Upper lobe of right lung (tissue), 1 donor: ENCODE measurements around the gene C2CD2. TPM values are rescaled to one million over a fixed set of nuclear protein-coding genes. Genes with fewer than 3 reads are reported as not detected.

Experiments
- ATAC-seq: fragments of 200-7000 bp; cut with Tn5 transposase; one replicate; pipeline ENCODE4 v1.9.1; 2020; ENCODE audit warnings: mild to moderate bottlenecking, moderate library complexity
- DNase-seq: peaks from one replicate; pipeline ENCODE4 v3.0.0-alpha.2; 2020
- H3K27ac ChIP-seq: fragments of 200-600 bp; one replicate; pipeline ENCODE4 v1.8.0; 2022
- H3K27me3 ChIP-seq: fragments of 200-600 bp; one replicate; pipeline ENCODE4 v1.8.0; 2022; ENCODE audit warnings: mild to moderate bottlenecking
- H3K36me3 ChIP-seq: fragments of 200-600 bp; one replicate; pipeline ENCODE4 v1.8.0; 2022
- H3K4me1 ChIP-seq: fragments of 200-600 bp; one replicate; pipeline ENCODE4 v1.8.0; 2022
- H3K4me3 ChIP-seq: fragments of 200-600 bp; one replicate; pipeline ENCODE4 v1.8.0; 2022; ENCODE audit warnings: mild to moderate bottlenecking
- H3K9me3 ChIP-seq: fragments of 200-600 bp; one replicate; pipeline ENCODE4 v1.8.0; 2022
- intact Hi-C: fragments of 100-400 bp; cut with DNase I; formaldehyde crosslinking; loops from one replicate; pipeline ENCODE4 v1.11.0; 2022
- total RNA-seq: library from RNA; stranded (reverse); fragmentation: NEBNext Ultra II Directional; extraction: Animal tissue kit (Norgen Biotek cat#: 25700); gene quantifications from one replicate; pipeline ENCODE4 v1.2.1, GENCODE V29; 2021
- TF ChIP-seq, protein P1 (sequence below): fragments of 200-600 bp; IDR thresholded peaks from one replicate; pipeline ENCODE4 v1.8.0; 2022; ENCODE audit warnings: antibody characterized with exemption
- donor health status: DM: no; HTN: yes; CAD: no; lungs with severe emphysema.

Gene C2CD2
- total RNA-seq, 1 donor from 2014 or later, result 26.4 TPM

DNA sequence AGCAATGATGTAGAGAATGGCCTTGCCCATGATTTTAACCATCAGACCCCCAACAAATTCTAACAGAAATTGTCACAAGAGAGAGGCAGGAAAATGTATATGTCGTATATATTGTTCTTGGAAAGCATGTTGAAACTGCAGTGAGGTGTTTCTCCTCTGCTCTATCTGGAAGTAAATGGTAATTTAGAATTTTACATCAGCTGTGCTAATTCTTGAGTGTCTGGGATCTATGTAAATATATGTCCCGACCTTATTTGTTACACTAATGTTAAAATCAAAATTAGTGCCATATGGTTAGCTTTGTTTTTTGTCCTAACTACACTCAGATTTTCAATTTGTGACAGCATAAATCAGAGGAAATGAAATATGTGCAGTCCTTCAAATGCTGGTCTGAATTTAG lies 35.9 kb upstream of the C2CD2 start:
- no peak overlapping the region for H3K4me3 ChIP-seq

DNA sequence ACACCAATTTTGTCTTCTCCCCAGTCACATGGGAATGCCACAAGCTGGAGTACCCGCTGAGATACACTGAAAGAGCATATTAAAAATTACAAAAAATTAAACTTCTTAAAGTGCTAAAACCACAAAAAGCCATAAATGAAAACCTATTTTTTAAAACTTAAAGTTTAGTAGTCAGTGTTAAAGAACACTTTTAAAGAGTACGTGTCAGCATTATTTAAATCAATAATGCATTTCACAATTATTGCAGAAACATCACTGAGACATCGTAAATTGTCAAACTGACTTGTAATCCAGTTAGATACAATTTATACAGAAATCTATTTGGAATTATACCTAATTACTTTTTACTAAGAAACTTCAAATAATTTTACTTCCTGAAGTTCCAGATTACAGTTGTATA lies 33.5 kb upstream of the C2CD2 start:
- Histone ChIP-seq H3K4me1 (no peaks in the 10 kb centered on the region), H3K9me3 (no peaks in the 10 kb centered on the region), H3K27me3 (no peaks in the 10 kb centered on the region), H3K4me3 (no peak overlapping the region), H3K27ac (no peak overlapping the region), H3K36me3 (peaks cover 16% of the 10 kb centered on the region)
- intact Hi-C loops, result no loop called here
- TF ChIP-seq, protein P1, sequence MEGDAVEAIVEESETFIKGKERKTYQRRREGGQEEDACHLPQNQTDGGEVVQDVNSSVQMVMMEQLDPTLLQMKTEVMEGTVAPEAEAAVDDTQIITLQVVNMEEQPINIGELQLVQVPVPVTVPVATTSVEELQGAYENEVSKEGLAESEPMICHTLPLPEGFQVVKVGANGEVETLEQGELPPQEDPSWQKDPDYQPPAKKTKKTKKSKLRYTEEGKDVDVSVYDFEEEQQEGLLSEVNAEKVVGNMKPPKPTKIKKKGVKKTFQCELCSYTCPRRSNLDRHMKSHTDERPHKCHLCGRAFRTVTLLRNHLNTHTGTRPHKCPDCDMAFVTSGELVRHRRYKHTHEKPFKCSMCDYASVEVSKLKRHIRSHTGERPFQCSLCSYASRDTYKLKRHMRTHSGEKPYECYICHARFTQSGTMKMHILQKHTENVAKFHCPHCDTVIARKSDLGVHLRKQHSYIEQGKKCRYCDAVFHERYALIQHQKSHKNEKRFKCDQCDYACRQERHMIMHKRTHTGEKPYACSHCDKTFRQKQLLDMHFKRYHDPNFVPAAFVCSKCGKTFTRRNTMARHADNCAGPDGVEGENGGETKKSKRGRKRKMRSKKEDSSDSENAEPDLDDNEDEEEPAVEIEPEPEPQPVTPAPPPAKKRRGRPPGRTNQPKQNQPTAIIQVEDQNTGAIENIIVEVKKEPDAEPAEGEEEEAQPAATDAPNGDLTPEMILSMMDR, result no peak
- no peak for ATAC-seq
- no peak for DNase-seq

More for the DNA sequence above, 35.9 kb upstream of the C2CD2 start:
- peaks cover 35% of the 10 kb centered on the region for H3K36me3 ChIP-seq
- intact Hi-C loops, result no loop called here
- H3K9me3 ChIP-seq, result no peaks in the 10 kb centered on the region
- DNase-seq (no peak), ATAC-seq (no peak)
- TF ChIP-seq, protein P1, result no peak
- H3K27me3 ChIP-seq, result no peaks in the 10 kb centered on the region
- no peak overlapping the region for H3K27ac ChIP-seq
- H3K4me1 ChIP-seq, result no peaks in the 10 kb centered on the region

DNA sequence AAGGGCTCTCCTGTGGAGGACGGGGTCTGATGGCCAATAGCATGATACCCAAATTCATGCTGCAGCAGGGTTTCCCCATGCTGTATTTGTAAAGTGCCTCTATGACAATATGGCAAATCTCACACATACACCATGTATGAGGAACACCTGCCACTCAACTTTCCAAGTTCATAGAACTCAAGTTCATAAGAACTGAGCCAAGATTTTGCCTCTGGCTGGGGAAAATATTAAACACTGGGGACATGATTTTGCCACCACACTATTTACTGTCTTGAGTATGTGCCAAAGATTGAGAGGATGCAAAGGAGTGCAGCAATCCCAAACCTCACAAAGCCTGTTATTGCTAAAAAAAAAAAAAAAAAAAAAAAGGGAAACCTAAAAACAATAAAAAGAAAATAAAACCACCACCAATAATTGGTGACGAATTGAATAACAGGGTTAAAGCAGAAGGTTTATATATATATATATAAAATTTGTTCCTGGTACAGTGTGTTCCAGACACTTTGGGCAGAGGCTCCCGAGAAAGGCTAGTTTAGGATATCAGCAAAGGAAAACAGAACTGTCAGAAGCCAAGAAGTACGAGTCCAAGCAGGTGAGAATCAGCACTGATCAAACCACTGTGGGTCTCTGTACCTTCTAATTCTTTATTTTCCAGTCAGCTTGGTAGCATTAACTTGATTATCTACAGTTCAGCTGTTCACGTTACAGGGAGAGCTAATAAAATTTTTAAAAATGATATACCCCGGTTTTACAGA lies 32.0 kb upstream of the C2CD2 start:
- TF ChIP-seq, protein P1, result no peak
- no peak overlapping the region for H3K4me3 ChIP-seq
- H3K27ac ChIP-seq, result no peak overlapping the region
- H3K4me1 ChIP-seq, result no peaks in the 10 kb centered on the region
- no peak for DNase-seq
- no peaks in the 10 kb centered on the region for H3K27me3 ChIP-seq
- intact Hi-C loops, result no loop called here
- no peak for ATAC-seq
- H3K9me3 ChIP-seq, result no peaks in the 10 kb centered on the region
- peaks cover 2% of the 10 kb centered on the region for H3K36me3 ChIP-seq

DNA sequence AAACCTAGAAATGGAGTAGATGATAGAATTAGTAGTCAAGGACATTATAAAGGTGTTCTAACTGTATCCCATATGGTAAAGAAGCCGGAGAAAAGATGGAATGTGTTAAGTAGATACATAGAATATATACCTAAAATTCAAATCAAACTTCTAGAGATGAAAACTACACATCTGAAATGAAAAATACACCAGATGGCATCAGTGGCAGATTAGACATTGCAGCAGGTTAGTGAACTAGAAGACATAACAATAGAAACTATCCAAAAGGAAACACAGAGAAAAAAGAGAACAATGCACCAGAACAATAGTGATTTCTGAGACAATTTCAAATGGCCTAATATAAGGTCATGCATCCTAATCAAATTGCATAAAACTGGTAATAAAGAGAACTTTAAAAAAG lies 29.4 kb upstream of the C2CD2 start:
- DNase-seq, result no peak
- H3K4me1 ChIP-seq, result no peaks in the 10 kb centered on the region
- no peak overlapping the region for H3K27ac ChIP-seq
- no peak overlapping the region for H3K4me3 ChIP-seq
- intact Hi-C loops, result no loop called here
- no peak for ATAC-seq
- H3K27me3 ChIP-seq, result no peaks in the 10 kb centered on the region
- no peaks in the 10 kb centered on the region for H3K36me3 ChIP-seq
- H3K9me3 ChIP-seq, result no peaks in the 10 kb centered on the region
- TF ChIP-seq, protein P1, result no peak

DNA sequence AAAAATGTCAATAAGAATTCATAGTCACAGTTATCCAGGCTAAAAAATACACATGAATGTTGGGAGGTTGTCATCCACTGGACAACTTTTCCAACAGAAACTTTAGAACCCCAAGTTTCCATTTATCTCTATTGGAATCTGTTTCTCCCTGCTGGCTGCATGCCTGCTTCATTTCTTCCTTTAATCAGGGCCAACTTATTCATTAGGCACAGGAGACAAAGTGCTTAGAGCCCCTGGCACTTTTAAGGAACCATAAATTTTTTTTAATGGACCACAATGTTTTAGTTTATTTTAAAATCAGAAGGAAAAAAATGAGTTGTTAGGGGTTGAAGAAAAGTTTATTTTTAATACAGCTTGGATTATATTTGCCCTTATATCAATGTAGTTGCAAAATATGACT lies 26.7 kb upstream of the C2CD2 start:
- TF ChIP-seq, protein P1, result no peak
- ATAC-seq, result no peak
- intact Hi-C loops, result no loop called here
- Histone ChIP-seq H3K9me3 (no peaks in the 10 kb centered on the region), H3K36me3 (no peaks in the 10 kb centered on the region), H3K4me1 (no peaks in the 10 kb centered on the region), H3K27me3 (no peaks in the 10 kb centered on the region), H3K27ac (no peak overlapping the region), H3K4me3 (no peak overlapping the region)
- no peak for DNase-seq
